Activated CD4-positive, alpha-beta T cell treated with anti-CD3 and anti-CD28 coated beads, Interleukin-2, amount 10 ng/mL, durations not matched to agents 7 days and 5 days (primary cell): ENCODE results near the gene NDE1. TPM values are rescaled to one million over a fixed set of nuclear protein-coding genes. Genes with fewer than 3 reads are reported as not detected.
A peak's percentile ranks its signal among the peaks of the same experiment; 100 is the strongest.
"Not testable (repeated sequence)": the region's sequence is repeated elsewhere in the genome, so short reads cannot be mapped to it uniquely, and the experiment has no call there.

Source experiments
- CTCF ChIA-PET: fragments of 350-600 bp; sonication (Branson Sonifier 250); formaldehyde crosslinking; loops from one replicate; lab custom pipeline; 2021; ENCODE audit warnings: antibody characterized with exemption; lab: Charles Lee
- POLR2A ChIA-PET: fragments of 350-600 bp; sonication (Branson Sonifier 250); formaldehyde crosslinking; loops from one replicate; lab custom pipeline; 2021; ENCODE audit warnings: antibody characterized with exemption; lab: Charles Lee
- DNase-seq: peaks from one replicate; pipeline ENCODE4 v3.0.0-alpha.2; 2020
- H3K27ac Mint-ChIP-seq: one replicate; pipeline ENCODE4 v1.8.0; 2021; ENCODE audit warnings: mild to moderate bottlenecking, moderate library complexity, mixed read lengths
- H3K27me3 Mint-ChIP-seq: one replicate; pipeline ENCODE4 v1.8.0; 2021; ENCODE audit warnings: mixed read lengths
- H3K36me3 Mint-ChIP-seq: one replicate; pipeline ENCODE4 v1.8.0; 2021; ENCODE audit warnings: low read depth, mixed read lengths
- H3K4me1 Mint-ChIP-seq: one replicate; pipeline ENCODE4 v1.8.0; 2021; ENCODE audit warnings: mixed read lengths
- H3K4me3 Mint-ChIP-seq: one replicate; pipeline ENCODE4 v1.8.0; 2021; ENCODE audit warnings: mild to moderate bottlenecking, moderate library complexity, mixed read lengths
- H3K9me3 Mint-ChIP-seq: one replicate; pipeline ENCODE4 v1.8.0; 2021; ENCODE audit warnings: mixed read lengths
- total RNA-seq, 2 experiments: library from RNA; stranded (reverse); gene quantifications; one replicate each; pipeline ENCODE4 v1.2.3, GENCODE V29; 2021

NDE1 gene
- total RNA-seq, 2 experiments from 2014 or later, result 144 to 147 TPM

GRCh38 chr16:15636392-15636873 is 13.6 kb upstream of the NDE1 start:
- peak overlapping the region; percentile 25 for H3K4me3 Mint-ChIP-seq
- POLR2A ChIA-PET, result interaction anchor here (0.9 kb wide), 1 partner anchor 13 kb away, joined by 5 read pairs; no protein-coding TSS in a partner anchor
- no peaks in the 10 kb centered on the region for H3K27me3 Mint-ChIP-seq
- H3K36me3 Mint-ChIP-seq, result peaks cover 80% of the 10 kb centered on the region
- peak; percentile 22 for DNase-seq
- peak overlapping the region; percentile 82 for H3K27ac Mint-ChIP-seq
- no peaks in the 10 kb centered on the region for H3K9me3 Mint-ChIP-seq
- CTCF ChIA-PET, result interaction anchor here (0.9 to 1.7 kb wide), 2 partner anchors 22 kb away, joined by 4 to 6 read pairs; no protein-coding TSS in a partner anchor
- H3K4me1 Mint-ChIP-seq, result peaks cover 68% of the 10 kb centered on the region

- Mint-ChIP-seq H3K27ac (peak overlapping the region; percentile 87), H3K4me3 (peak overlapping the region; percentile 36), H3K27me3 (no peaks in the 10 kb centered on the region), H3K4me1 (peaks cover 75% of the 10 kb centered on the region), H3K36me3 (peaks cover 62% of the 10 kb centered on the region), H3K9me3 (no peaks in the 10 kb centered on the region)
- DNase-seq, result no peak
- CTCF ChIA-PET, result interaction anchor here (0.6 kb wide), 1 partner anchor 107 kb away, joined by 3 read pairs; no protein-coding TSS in a partner anchor
- POLR2A ChIA-PET, result no interaction called here
Observed at GRCh38 chr16:15639061-15639568, 10.9 kb upstream of the NDE1 start.

- H3K36me3 Mint-ChIP-seq, result peaks cover 44% of the 10 kb centered on the region
- H3K4me3 Mint-ChIP-seq, result peak overlapping the region; percentile 93
- POLR2A ChIA-PET, result no interaction called here
- no peak for DNase-seq
- no peaks in the 10 kb centered on the region for H3K9me3 Mint-ChIP-seq
- peaks cover 71% of the 10 kb centered on the region for H3K4me1 Mint-ChIP-seq
- H3K27me3 Mint-ChIP-seq, result no peaks in the 10 kb centered on the region
- CTCF ChIA-PET, result interaction anchor here (0.8 kb wide), 1 partner anchor 10 kb away, joined by 3 read pairs; no protein-coding TSS in a partner anchor
- H3K27ac Mint-ChIP-seq, result peak overlapping the region; percentile 98
Observed at GRCh38 chr16:15640966-15641365, 9.1 kb upstream of the NDE1 start.

- Mint-ChIP-seq H3K27me3 (no peaks in the 10 kb centered on the region), H3K4me3 (peak overlapping the region; percentile 93), H3K36me3 (peaks cover 34% of the 10 kb centered on the region)
Observed at GRCh38 chr16:15641753-15642556, 8.1 kb upstream of the NDE1 start.

GRCh38 chr16:15642557-15643047 is 7.4 kb upstream of the NDE1 start:
- Mint-ChIP-seq H3K4me1 (peaks cover 54% of the 10 kb centered on the region), H3K9me3 (no peaks in the 10 kb centered on the region), H3K27ac (peak overlapping the region; percentile 98), H3K36me3 (peaks cover 27% of the 10 kb centered on the region), H3K4me3 (peak overlapping the region; percentile 93), H3K27me3 (no peaks in the 10 kb centered on the region)
- peak; percentile 86 for DNase-seq
- ChIA-PET POLR2A (interaction anchor here (0.6 kb wide), 2 partner anchors 17 to 69 kb away, joined by 3 to 4 read pairs; no protein-coding TSS in a partner anchor), CTCF (interaction anchor here (0.6 to 2.6 kb wide), 9 partner anchors 8 to 198 kb away, joined by 3 to 12 read pairs (median 4); no protein-coding TSS in a partner anchor)

More at GRCh38 chr16:15641753-15642556, 8.1 kb upstream of the NDE1 start:
- peak overlapping the region; percentile 98 for H3K27ac Mint-ChIP-seq
- POLR2A ChIA-PET, result no interaction called here
- CTCF ChIA-PET, result interaction anchor here (0.8 to 2.6 kb wide), 9 partner anchors 7 to 86 kb away, joined by 3 to 12 read pairs (median 4); no protein-coding TSS in a partner anchor
- no peak for DNase-seq
- peaks cover 61% of the 10 kb centered on the region for H3K4me1 Mint-ChIP-seq
- no peaks in the 10 kb centered on the region for H3K9me3 Mint-ChIP-seq

GRCh38 chr16:15643048-15643945 is 6.7 kb upstream of the NDE1 start, which contains the start of gene MARF1:
Gene MARF1 (minus strand): TSS chr16:15643154. CDS start chr16:15639233, 3,921 bp downstream.
- H3K27ac Mint-ChIP-seq, result peak within 1 kb of the TSS; percentile 98
- ChIA-PET CTCF (interaction anchor here (0.6 to 2.6 kb wide), 10 partner anchors 9 to 199 kb away, joined by 3 to 12 read pairs (median 4); no protein-coding TSS in a partner anchor), POLR2A (interaction anchor here (0.6 kb wide), 2 partner anchors 16 to 70 kb away, joined by 3 to 4 read pairs; no protein-coding TSS in a partner anchor)
- H3K4me1 Mint-ChIP-seq, result peaks cover 51% of the 10 kb centered on the region
- H3K27me3 Mint-ChIP-seq, result no peaks in the 10 kb centered on the region
- peaks cover 22% of the 10 kb centered on the region for H3K36me3 Mint-ChIP-seq
- peak within 1 kb of the TSS; percentile 93 for H3K4me3 Mint-ChIP-seq
- DNase-seq, result peak; percentile 99
- H3K9me3 Mint-ChIP-seq, result no peaks in the 10 kb centered on the region

GRCh38 chr16:15643946-15644250 is 6.1 kb upstream of the NDE1 start:
- peak overlapping the region; percentile 93 for H3K4me3 Mint-ChIP-seq
- H3K9me3 Mint-ChIP-seq, result no peaks in the 10 kb centered on the region
- peaks cover 45% of the 10 kb centered on the region for H3K4me1 Mint-ChIP-seq
- H3K27ac Mint-ChIP-seq, result peak overlapping the region; percentile 98
- no peaks in the 10 kb centered on the region for H3K27me3 Mint-ChIP-seq
- POLR2A ChIA-PET, result no interaction called here
- CTCF ChIA-PET, result interaction anchor here (0.6 to 2.6 kb wide), 7 partner anchors 9 to 357 kb away, joined by 3 to 9 read pairs (median 5); no protein-coding TSS in a partner anchor
- peaks cover 16% of the 10 kb centered on the region for H3K36me3 Mint-ChIP-seq
- DNase-seq, result no peak

- Mint-ChIP-seq H3K9me3 (no peaks in the 10 kb centered on the region), H3K27ac (peak overlapping the region; percentile 98), H3K27me3 (no peaks in the 10 kb centered on the region), H3K4me1 (peaks cover 42% of the 10 kb centered on the region), H3K4me3 (peak overlapping the region; percentile 93), H3K36me3 (peaks cover 12% of the 10 kb centered on the region)
- ChIA-PET POLR2A (no interaction called here), CTCF (interaction anchor here (0.6 to 1.8 kb wide), 7 partner anchors 8 to 356 kb away, joined by 3 to 6 read pairs (median 3); no protein-coding TSS in a partner anchor)
- no peak for DNase-seq
Observed at GRCh38 chr16:15644267-15644961, 5.6 kb upstream of the NDE1 start.

GRCh38 chr16:15644962-15645465 is 5.0 kb upstream of the NDE1 start:
- CTCF ChIA-PET, result interaction anchor here (0.8 to 1.8 kb wide), 2 partner anchors 26 to 37 kb away, joined by 3 read pairs; no protein-coding TSS in a partner anchor
- H3K9me3 Mint-ChIP-seq, POLR2A ChIA-PET, DNase-seq, H3K36me3 Mint-ChIP-seq, H3K4me3 Mint-ChIP-seq, H3K27me3 Mint-ChIP-seq: not testable (repeated sequence)
- Mint-ChIP-seq H3K4me1 (peaks cover 42% of the 10 kb centered on the region), H3K27ac (peak overlapping the region; percentile 13)

- DNase-seq, result not testable (repeated sequence)
Observed at GRCh38 chr16:15646557-15647293, 3.3 kb upstream of the NDE1 start.

More at GRCh38 chr16:15646557-15647293, 3.3 kb upstream of the NDE1 start:
- H3K27me3 Mint-ChIP-seq, CTCF ChIA-PET, H3K9me3 Mint-ChIP-seq, POLR2A ChIA-PET, H3K4me3 Mint-ChIP-seq: not testable (repeated sequence)
- H3K4me1 Mint-ChIP-seq, result peaks cover 31% of the 10 kb centered on the region
- H3K27ac Mint-ChIP-seq, result peak overlapping the region; percentile 19
- H3K36me3 Mint-ChIP-seq, result peaks cover 10% of the 10 kb centered on the region
